Activated naive CD8-positive, alpha-beta T cell treated with anti-CD3 and anti-CD28 coated beads, Interleukin-2, amount 50 U/mL, for 16 hours (primary cell): ENCODE measurements around the gene ACTG1.

Experiments
- DNase-seq: peaks from one replicate; pipeline ENCODE4 v3.0.0-alpha.2; 2020; ENCODE audit warnings: low read depth, low spot score

Gene ACTG1

GRCh38 chr17:81498953-81499600 is 13.5 kb downstream of the ACTG1 start:
- DNase-seq, result no peak

GRCh38 chr17:81494626-81495377 is 17.8 kb downstream of the ACTG1 start:
- DNase-seq, result no peak

GRCh38 chr17:81493198-81494038 is 19.2 kb downstream of the ACTG1 start:
- no peak for DNase-seq

GRCh38 chr17:81492706-81493105 is 19.9 kb downstream of the ACTG1 start:
- no peak for DNase-seq

- DNase-seq, result no peak
Observed at GRCh38 chr17:81492202-81492601, 20.4 kb downstream of the ACTG1 start.

GRCh38 chr17:81491761-81492160 is 20.8 kb downstream of the ACTG1 start:
- no peak for DNase-seq

GRCh38 chr17:81491181-81491581 is 21.4 kb downstream of the ACTG1 start:
- DNase-seq, result no peak

- DNase-seq, result no peak
Observed at GRCh38 chr17:81489998-81490992, 22.3 kb downstream of the ACTG1 start.

- no peak for DNase-seq
Observed at GRCh38 chr17:81489012-81489997, 23.3 kb downstream of the ACTG1 start.

- no peak for DNase-seq
Observed at GRCh38 chr17:81488276-81488860, 24.2 kb downstream of the ACTG1 start.

GRCh38 chr17:81487487-81488275 is 24.9 kb downstream of the ACTG1 start:
- DNase-seq, result peak; percentile 58

GRCh38 chr17:81487089-81487486 is 25.5 kb downstream of the ACTG1 start:
- DNase-seq, result no peak

- no peak for DNase-seq
Observed at GRCh38 chr17:81486199-81486810, 26.3 kb downstream of the ACTG1 start.

GRCh38 chr17:81484195-81484979 is 28.2 kb downstream of the ACTG1 start:
- peak; percentile 70 for DNase-seq

GRCh38 chr17:81483862-81484194 is 28.8 kb downstream of the ACTG1 start:
- no peak for DNase-seq

- DNase-seq, result no peak
Observed at GRCh38 chr17:81483085-81483861, 29.3 kb downstream of the ACTG1 start.

- DNase-seq, result no peak
Observed at GRCh38 chr17:81482673-81483072, 29.9 kb downstream of the ACTG1 start.
